HCT116 (cell line): ENCODE data around the gene ACTG2. TPM values are rescaled to one million over a fixed set of nuclear protein-coding genes. Genes with fewer than 3 reads are reported as not detected.

ENCODE experiments used
- ATAC-seq: fragments of 200-7000 bp; cut with Tn5 transposase; 2 replicates; pipeline ENCODE4 v1.9.1; 2020; ENCODE audit warnings: mild to moderate bottlenecking, moderate library complexity
- BruUV-seq: library from RNA; stranded (reverse); fragments of 400-500 nt; replicated peaks from 2 replicates; lab custom pipeline; 2021; lab: Mats Ljungman, UMichigan
- CTCF ChIA-PET: fragments of 300-600 bp; sonication (Branson Sonifier 250); formaldehyde crosslinking; loops from one replicate; lab custom pipeline; 2021; ENCODE audit warnings: antibody characterized with exemption; lab: Charles Lee
- POLR2A ChIA-PET: fragments of 300-600, 350-600 bp; sonication (Branson Sonifier 250); formaldehyde crosslinking; loops from one replicate; lab custom pipeline; 2021; ENCODE audit warnings: antibody characterized with exemption; lab: Charles Lee
- RAD21 ChIA-PET, 2 experiments: fragments of 300-600 bp; sonication (Branson Sonifier 250); formaldehyde crosslinking; loops; one replicate each; lab custom pipeline; 2023; ENCODE audit warnings: low total read pairs in 2 of 2; ENCODE audit not compliant: uncharacterized antibody in 2 of 2, unreplicated experiment in 2 of 2, low non-redundant PET in 1 of 2; lab: Charles Lee
- DNase-seq: peaks from one replicate; pipeline ENCODE4 v3.0.0-alpha.2; 2010; ENCODE audit warnings: low read depth, low spot score
- H2AFZ ChIP-seq: fragments of 200-600 bp; shearing (Covaris generic), sonication (generic); 2 replicates; pipeline ENCODE4 v1.6.1; 2017; ENCODE audit warnings: low read depth, mixed run types, mixed read lengths, antibody characterized with exemption, low read length; ENCODE audit not compliant: poor library complexity, severe bottlenecking
- H3K27ac ChIP-seq: 2 replicates; pipeline ENCODE4 v1.5.1; 2012; ENCODE audit warnings: low read depth, low read length
- H3K27me3 ChIP-seq: fragments of 200-600 bp; sonication (generic); 2 replicates; pipeline ENCODE4 v1.6.1; 2016; ENCODE audit warnings: mixed run types, low read length, mixed read lengths; ENCODE audit not compliant: insufficient read depth
- H3K36me3 ChIP-seq, 2 experiments: fragments of 200-500 bp in 1 of 2; fragments of 200-600 bp in 1 of 2; sonication (Bioruptor generic) in 1 of 2; sonication (generic) in 1 of 2; 2 replicates each; pipeline versions ENCODE4 v1.5.1 to v1.6.1; 2014 to 2016; ENCODE audit warnings: low read length in 2 of 2, inconsistent platforms in 1 of 2, mixed read lengths in 1 of 2, mixed run types in 1 of 2; ENCODE audit not compliant: insufficient read depth in 2 of 2, control insufficient read depth in 1 of 2
- H3K4me1 ChIP-seq, 2 experiments: fragments of 200-600 bp in 1 of 2; sonication (generic) in 1 of 2; 2 replicates each; pipeline versions ENCODE4 v1.5.1 to v1.6.1; 2012 to 2017; ENCODE audit warnings: low read length in 2 of 2, inconsistent platforms in 1 of 2, mild to moderate bottlenecking in 1 of 2, mixed read lengths in 1 of 2, mixed run types in 1 of 2, moderate library complexity in 1 of 2; ENCODE audit not compliant: insufficient read depth in 2 of 2, control insufficient read depth in 1 of 2
- H3K4me2 ChIP-seq: fragments of 200-600 bp; sonication (generic); 2 replicates; pipeline ENCODE4 v1.6.1; 2017; ENCODE audit warnings: mixed run types, low read length, mixed read lengths
- H3K4me3 ChIP-seq, 2 experiments: fragments of 200-600 bp in 1 of 2; sonication (generic) in 1 of 2; replicated peaks in 1 of 2; 2 replicates each; pipeline ENCODE4 v1.5.1; 2011 to 2016; ENCODE audit warnings: low read length in 2 of 2, control low read depth in 1 of 2, low read depth in 1 of 2, mild to moderate bottlenecking in 1 of 2, mixed read lengths in 1 of 2, mixed run types in 1 of 2
- H3K79me2 ChIP-seq: fragments of 200-600 bp; sonication (generic); 2 replicates; pipeline ENCODE4 v1.6.1; 2017; ENCODE audit warnings: mild to moderate bottlenecking, mixed run types, low read length, moderate library complexity, mixed read lengths; ENCODE audit not compliant: insufficient read depth
- H3K9ac ChIP-seq: fragments of 200-600 bp; sonication (generic); 2 replicates; pipeline ENCODE4 v1.6.1; 2016; ENCODE audit warnings: low read length, mixed read lengths
- H3K9me2 ChIP-seq: fragments of 200-600 bp; sonication (generic), shearing (Covaris generic); 2 replicates; pipeline ENCODE4 v1.6.1; 2017; ENCODE audit warnings: mixed run types, mild to moderate bottlenecking, moderate library complexity; ENCODE audit not compliant: insufficient read depth
- H3K9me3 ChIP-seq, 2 experiments: fragments of 200-500 bp in 1 of 2; fragments of 200-600 bp in 1 of 2; sonication (Bioruptor generic) in 1 of 2; sonication (generic) in 1 of 2; 2 replicates each; pipeline ENCODE4 v1.6.1; 2014 to 2017; ENCODE audit warnings: low read length in 2 of 2, mixed read lengths in 2 of 2, inconsistent platforms in 1 of 2, low read depth in 1 of 2, mild to moderate bottlenecking in 1 of 2, mixed run types in 1 of 2, moderate library complexity in 1 of 2; ENCODE audit not compliant: control insufficient read depth in 1 of 2, insufficient read depth in 1 of 2
- H4K20me1 ChIP-seq: fragments of 200-600 bp; sonication (generic), shearing (Covaris generic); 2 replicates; pipeline ENCODE4 v1.6.1; 2017; ENCODE audit warnings: mixed run types, mild to moderate bottlenecking, moderate library complexity; ENCODE audit not compliant: insufficient read depth
- CEBPB ChIP-seq: IDR thresholded peaks from 2 replicates; pipeline ENCODE4 v1.6.1; 2012; ENCODE audit warnings: low read depth
- EGR1 ChIP-seq: IDR thresholded peaks from 2 replicates; pipeline ENCODE4 v1.6.1; 2012; ENCODE audit warnings: low read depth
- ELF1 ChIP-seq: IDR thresholded peaks from 2 replicates; pipeline ENCODE4 v1.6.1; 2012; ENCODE audit warnings: low read depth, borderline replicate concordance
- EZH2 ChIP-seq: fragments of 200-600 bp; sonication (generic); IDR thresholded peaks from 2 replicates; pipeline ENCODE4 v1.6.1; 2017; ENCODE audit warnings: antibody characterized with exemption, mixed run types
- FOSL1 ChIP-seq: IDR thresholded peaks from 2 replicates; pipeline ENCODE4 v1.6.1; 2012; ENCODE audit warnings: low read depth
- POLR2A ChIP-seq: IDR thresholded peaks from 2 replicates; pipeline ENCODE4 v1.7.0; 2011; ENCODE audit warnings: borderline replicate concordance; ENCODE audit not compliant: insufficient read depth, insufficient read length; ENCODE audit errors: extremely low read depth
- RAD21 ChIP-seq: IDR thresholded peaks from 2 replicates; pipeline ENCODE4 v1.6.1; 2012; ENCODE audit warnings: low read depth, mild to moderate bottlenecking
- SIN3A ChIP-seq: IDR thresholded peaks from 2 replicates; pipeline ENCODE4 v1.6.1; 2012; ENCODE audit warnings: low read depth
- SRF ChIP-seq: IDR thresholded peaks from 2 replicates; pipeline ENCODE4 v1.6.1; 2012; ENCODE audit warnings: low read depth
- TCF7L2 ChIP-seq: IDR thresholded peaks from 2 replicates; pipeline ENCODE4 v1.7.0; 2011; ENCODE audit warnings: borderline replicate concordance, inconsistent platforms; ENCODE audit not compliant: insufficient read depth, insufficient read length; ENCODE audit errors: extremely low read depth
- YY1 ChIP-seq: IDR thresholded peaks from 2 replicates; pipeline ENCODE4 v1.6.1; 2011; ENCODE audit warnings: low read length, low read depth, moderate library complexity, mild to moderate bottlenecking; ENCODE audit not compliant: insufficient replicate concordance; ENCODE audit errors: extremely low read depth
- ZFX ChIP-seq: fragments of 450-650 bp; IDR thresholded peaks from 2 replicates; pipeline ENCODE4 v1.6.1; 2017
- ZNF274 ChIP-seq: fragments of 200-500 bp; sonication (Bioruptor generic); IDR thresholded peaks from 2 replicates; pipeline ENCODE4 v1.6.1; 2014; ENCODE audit warnings: mild to moderate bottlenecking, low read depth, low read length, inconsistent platforms
- intact Hi-C: fragments of 100-400 bp; cut with micrococcal nuclease; formaldehyde crosslinking; loops from 2 replicates; pipeline ENCODE4 v1.10.0; 2022
- total RNA-seq: library from RNA; stranded (reverse); gene quantifications from one replicate; pipeline ENCODE4 v1.2.1, GENCODE V29; 2021; ENCODE audit not compliant: unreplicated experiment
- TF ChIP-seq, protein P1 (sequence below), 3 experiments: fragments of 200-600 bp in 1 of 3; sonication (generic) in 1 of 3; IDR thresholded peaks in 2 of 3; conservative IDR thresholded peaks in 1 of 3; 2 replicates each; pipeline ENCODE4 v1.5.1; 2012 to 2017; ENCODE audit warnings: low read depth in 2 of 3, low read length in 2 of 3, antibody characterized with exemption in 1 of 3, borderline replicate concordance in 1 of 3, control low read depth in 1 of 3, mild to moderate bottlenecking in 1 of 3, mixed read lengths in 1 of 3, mixed run types in 1 of 3, moderate library complexity in 1 of 3; ENCODE audit not compliant: insufficient read depth in 1 of 3
- TF ChIP-seq, protein P2 (sequence below): IDR thresholded peaks from 2 replicates; pipeline ENCODE4 v1.6.1; 2012

ACTG2 gene
- total RNA-seq, 1 experiment from 2014 or later, result 0.89 TPM

DNA sequence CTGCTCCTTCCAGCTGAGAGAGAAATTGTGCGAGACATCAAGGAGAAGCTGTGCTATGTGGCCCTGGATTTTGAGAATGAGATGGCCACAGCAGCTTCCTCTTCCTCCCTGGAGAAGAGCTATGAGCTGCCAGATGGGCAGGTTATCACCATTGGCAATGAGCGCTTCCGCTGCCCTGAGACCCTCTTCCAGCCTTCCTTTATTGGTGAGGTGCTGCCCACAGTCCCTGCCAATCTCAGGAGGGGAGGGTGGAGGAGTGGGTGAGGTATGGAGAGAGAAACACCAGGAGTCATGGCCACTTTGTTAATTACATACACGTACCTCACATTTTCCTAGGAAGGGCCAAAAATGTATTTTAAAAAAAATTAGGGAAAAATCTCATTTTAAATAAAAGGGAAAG lies 21.9 kb downstream of the ACTG2 start:
- TF ChIP-seq YY1 (no peak), TCF7L2 (no peak), POLR2A (no peak), FOSL1 (no peak), EGR1 (no peak)
- TF ChIP-seq, protein P1, sequence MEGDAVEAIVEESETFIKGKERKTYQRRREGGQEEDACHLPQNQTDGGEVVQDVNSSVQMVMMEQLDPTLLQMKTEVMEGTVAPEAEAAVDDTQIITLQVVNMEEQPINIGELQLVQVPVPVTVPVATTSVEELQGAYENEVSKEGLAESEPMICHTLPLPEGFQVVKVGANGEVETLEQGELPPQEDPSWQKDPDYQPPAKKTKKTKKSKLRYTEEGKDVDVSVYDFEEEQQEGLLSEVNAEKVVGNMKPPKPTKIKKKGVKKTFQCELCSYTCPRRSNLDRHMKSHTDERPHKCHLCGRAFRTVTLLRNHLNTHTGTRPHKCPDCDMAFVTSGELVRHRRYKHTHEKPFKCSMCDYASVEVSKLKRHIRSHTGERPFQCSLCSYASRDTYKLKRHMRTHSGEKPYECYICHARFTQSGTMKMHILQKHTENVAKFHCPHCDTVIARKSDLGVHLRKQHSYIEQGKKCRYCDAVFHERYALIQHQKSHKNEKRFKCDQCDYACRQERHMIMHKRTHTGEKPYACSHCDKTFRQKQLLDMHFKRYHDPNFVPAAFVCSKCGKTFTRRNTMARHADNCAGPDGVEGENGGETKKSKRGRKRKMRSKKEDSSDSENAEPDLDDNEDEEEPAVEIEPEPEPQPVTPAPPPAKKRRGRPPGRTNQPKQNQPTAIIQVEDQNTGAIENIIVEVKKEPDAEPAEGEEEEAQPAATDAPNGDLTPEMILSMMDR (IDR thresholded peaks at IDR 0.05 in 2 of 3, conservative IDR thresholded peaks at IDR 0.05 in 1 of 3; ENCODE audit: borderline replicate concordance in 1 of 3, insufficient read depth in 1 of 3, low read depth in 2 of 3, low read length in 2 of 3), result no peak
- no peak for DNase-seq
- H3K27me3 ChIP-seq, result no peaks in the 10 kb centered on the region
- no peaks in the 10 kb centered on the region for H3K4me1 ChIP-seq
- H4K20me1 ChIP-seq, result no peaks in the 10 kb centered on the region
- no peaks in the 10 kb centered on the region for H3K9me2 ChIP-seq
- no peaks in the 10 kb centered on the region for H3K9me3 ChIP-seq
- no peak overlapping the region for H3K27ac ChIP-seq
- no peak overlapping the region for H3K4me3 ChIP-seq
- no peak overlapping the region for H3K4me2 ChIP-seq
- H3K36me3 ChIP-seq, result no peaks in the 10 kb centered on the region
- H2AFZ ChIP-seq, result no peak overlapping the region
- ATAC-seq, result no peak
- intact Hi-C loops, result no loop called here
- ChIA-PET CTCF (no interaction called here), POLR2A (no interaction called here), RAD21 (no interaction called here)
- no TSS peak for BruUV-seq
- H3K79me2 ChIP-seq, result no peaks in the 10 kb centered on the region
- H3K9ac ChIP-seq, result no peak overlapping the region

DNA sequence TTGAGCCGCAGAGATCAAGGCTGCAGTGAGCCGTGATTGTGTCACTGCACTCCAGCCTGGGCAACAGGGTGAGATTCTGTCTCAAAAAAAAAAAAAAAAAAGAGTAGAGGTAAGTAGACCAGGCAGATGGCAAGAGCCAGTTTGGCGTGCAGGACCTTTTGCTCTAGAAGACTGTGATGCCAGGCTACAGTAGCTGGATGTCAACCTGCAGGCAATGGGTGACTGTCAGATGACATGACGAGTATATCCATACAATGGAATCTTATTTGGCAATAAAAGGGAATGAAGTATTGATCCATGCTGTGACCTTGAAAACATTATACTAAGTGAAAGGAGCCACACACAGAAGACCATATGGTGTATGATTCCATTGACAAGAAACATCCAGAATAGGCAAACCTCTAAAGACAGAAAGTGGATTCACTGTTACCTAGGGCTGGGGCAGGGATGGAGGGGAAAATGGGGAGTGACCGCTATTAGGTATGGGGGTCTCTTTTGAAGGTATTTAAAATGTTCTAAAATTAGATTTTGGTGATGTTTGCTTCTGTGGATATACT lies 22.7 kb downstream of the ACTG2 start:
- no peak overlapping the region for H3K27ac ChIP-seq
- no peaks in the 10 kb centered on the region for H3K36me3 ChIP-seq
- H3K27me3 ChIP-seq, result no peaks in the 10 kb centered on the region
- ChIA-PET CTCF (no interaction called here), RAD21 (no interaction called here), POLR2A (no interaction called here)
- ATAC-seq, result no peak
- DNase-seq, result no peak
- intact Hi-C loops, result no loop called here
- no peak overlapping the region for H2AFZ ChIP-seq
- peaks cover 0 to under 1% of the 10 kb centered on the region in 2 experiments; a peak in 1 of 4 replicates for H3K4me1 ChIP-seq
- H3K9me2 ChIP-seq, result no peaks in the 10 kb centered on the region
- no peak overlapping the region for H3K4me2 ChIP-seq
- H3K9ac ChIP-seq, result no peak overlapping the region
- no peaks in the 10 kb centered on the region for H3K9me3 ChIP-seq
- BruUV-seq, result no TSS peak
- no peaks in the 10 kb centered on the region for H4K20me1 ChIP-seq
- no peaks in the 10 kb centered on the region for H3K79me2 ChIP-seq
- no peak overlapping the region for H3K4me3 ChIP-seq
- no peak for TF ChIP-seq ZFX
- TF ChIP-seq SRF, result no peak
- no peak for TF ChIP-seq ZNF274
- no peak for TF ChIP-seq RAD21
- TF ChIP-seq POLR2A, result no peak
- TF ChIP-seq, protein P2, sequence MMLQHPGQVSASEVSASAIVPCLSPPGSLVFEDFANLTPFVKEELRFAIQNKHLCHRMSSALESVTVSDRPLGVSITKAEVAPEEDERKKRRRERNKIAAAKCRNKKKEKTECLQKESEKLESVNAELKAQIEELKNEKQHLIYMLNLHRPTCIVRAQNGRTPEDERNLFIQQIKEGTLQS, result no peak
- no peak for TF ChIP-seq CEBPB
- TF ChIP-seq YY1, result no peak
- no peak for TF ChIP-seq ELF1
- no peak for TF ChIP-seq EZH2
- no peak for TF ChIP-seq TCF7L2
- TF ChIP-seq EGR1, result no peak
- TF ChIP-seq SIN3A, result no peak
- no peak for TF ChIP-seq FOSL1
- TF ChIP-seq, protein P1 (IDR thresholded peaks at IDR 0.05 in 2 of 3, conservative IDR thresholded peaks at IDR 0.05 in 1 of 3; ENCODE audit: borderline replicate concordance in 1 of 3, insufficient read depth in 1 of 3, low read depth in 2 of 3, low read length in 2 of 3), result no peak
